Measurements from ENCODE around the gene S100A14. TPM values are rescaled to one million over a fixed set of nuclear protein-coding genes. Genes with fewer than 3 reads are reported as not detected.

Gene S100A14
- total and polyA plus RNA-seq, 9 of the 15 experiments (the other 6 are each of a cell fraction or from before 2014, with no cell fraction given): 0.10 to 0.64 (median 0.24) TPM; not detected in 3

DNA sequence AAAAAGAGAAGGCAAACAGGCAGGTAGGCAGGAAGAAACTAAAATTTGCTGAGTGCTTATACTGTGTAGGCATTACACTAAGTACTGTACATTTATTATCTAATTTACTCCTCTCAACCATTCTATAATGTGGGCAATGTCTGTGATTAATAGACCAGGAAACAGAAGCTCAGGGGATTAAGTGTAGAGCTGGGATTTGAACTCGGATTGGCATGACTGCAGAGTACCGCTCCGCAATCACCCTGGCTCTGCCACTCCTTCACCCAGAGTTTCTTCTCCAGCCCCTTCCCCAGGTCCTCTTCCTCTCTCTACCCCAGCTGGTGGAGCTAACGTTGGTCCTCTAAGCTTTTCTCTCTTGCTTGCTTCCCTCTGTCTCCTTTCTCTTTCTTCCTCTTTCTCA, 39.0 kb downstream of the S100A14 start:
- Histone ChIP-seq H3K27ac (ENCODE audit: extremely low read depth, low read depth, low read length) (no peak overlapping the region), H3K4me2 (ENCODE audit: insufficient read depth, low read length) (no peak overlapping the region), H3K36me3 (ENCODE audit: control insufficient read depth, insufficient read depth, low read length) (no peaks in the 10 kb centered on the region), H3K4me3 (no peak overlapping the region), H3K27me3 (ENCODE audit: control insufficient read depth in 2 of 2, insufficient read depth in 2 of 2, low read length in 2 of 2) (no peaks in the 10 kb centered on the region), H3K9me3 (replicated peaks; ENCODE audit: control insufficient read depth, insufficient read depth, low read depth, low read length) (no peaks in the 10 kb centered on the region), H3K79me2 (ENCODE audit: control insufficient read depth, insufficient read depth, low read length) (no peaks in the 10 kb centered on the region), H4K20me1 (replicated peaks; ENCODE audit: control insufficient read depth, insufficient read depth, low read length) (no peaks in the 10 kb centered on the region), H3K9me1 (ENCODE audit: control insufficient read depth, insufficient read depth, low read length) (no peaks in the 10 kb centered on the region), H3K4me1 (replicated peaks in 1 of 2; ENCODE audit: control insufficient read depth in 2 of 2, insufficient read depth in 2 of 2, low read length in 2 of 2) (peaks cover 0 to 5% of the 10 kb centered on the region in 2 experiments; a peak in 2 of 5 replicates), H2AFZ (ENCODE audit: low read depth, low read length) (no peak overlapping the region), H3K9ac (ENCODE audit: insufficient read depth in 1 of 2, low read depth in 2 of 2, low read length in 2 of 2) (no peak overlapping the region; a peak in 1 of 4 replicates)
- BruUV-seq (replicated peaks): no TSS peak
- intact Hi-C loops (cut with micrococcal nuclease) (no loop called here), in situ Hi-C loops (cut with MboI) (no loop called here)
- WGBS (ENCODE audit: insufficient coverage, low coverage, missing lambda C conversion rate): 4% methylated on average over 4 of the region's 4 CpGs
- CTCF ChIA-PET (ENCODE audit: low intra/inter-chr PET ratio): no interaction called here
- no peak for FAIRE-seq
- TF ChIP-seq ZNF707 (CRISPR knock-in tag; conservative IDR thresholded peaks at IDR 0.05) (no peak), RFX7 (CRISPR knock-in tag; IDR thresholded peaks at IDR 0.05) (no peak), ELF2 (CRISPR knock-in tag; IDR thresholded peaks at IDR 0.05) (no peak), FOXA1 (IDR thresholded peaks at IDR 0.05; ENCODE audit: borderline replicate concordance) (no peak), CSDE1 (IDR thresholded peaks at IDR 0.05) (no peak), SPI1 (IDR thresholded peaks at IDR 0.05; ENCODE audit: borderline replicate concordance, low read depth, low read length) (no peak), RBM22 (IDR thresholded peaks at IDR 0.05; ENCODE audit: low read depth, low read length, poor library complexity, severe bottlenecking) (no peak), HMG20A (CRISPR knock-in tag; conservative IDR thresholded peaks at IDR 0.05) (no peak), ZNF239 (CRISPR knock-in tag; IDR thresholded peaks at IDR 0.05) (no peak), CHCHD3 (CRISPR knock-in tag; IDR thresholded peaks at IDR 0.05) (no peak), ZNF174 (CRISPR knock-in tag; IDR thresholded peaks at IDR 0.05) (no peak)
- TF ChIP-seq, protein P1, sequence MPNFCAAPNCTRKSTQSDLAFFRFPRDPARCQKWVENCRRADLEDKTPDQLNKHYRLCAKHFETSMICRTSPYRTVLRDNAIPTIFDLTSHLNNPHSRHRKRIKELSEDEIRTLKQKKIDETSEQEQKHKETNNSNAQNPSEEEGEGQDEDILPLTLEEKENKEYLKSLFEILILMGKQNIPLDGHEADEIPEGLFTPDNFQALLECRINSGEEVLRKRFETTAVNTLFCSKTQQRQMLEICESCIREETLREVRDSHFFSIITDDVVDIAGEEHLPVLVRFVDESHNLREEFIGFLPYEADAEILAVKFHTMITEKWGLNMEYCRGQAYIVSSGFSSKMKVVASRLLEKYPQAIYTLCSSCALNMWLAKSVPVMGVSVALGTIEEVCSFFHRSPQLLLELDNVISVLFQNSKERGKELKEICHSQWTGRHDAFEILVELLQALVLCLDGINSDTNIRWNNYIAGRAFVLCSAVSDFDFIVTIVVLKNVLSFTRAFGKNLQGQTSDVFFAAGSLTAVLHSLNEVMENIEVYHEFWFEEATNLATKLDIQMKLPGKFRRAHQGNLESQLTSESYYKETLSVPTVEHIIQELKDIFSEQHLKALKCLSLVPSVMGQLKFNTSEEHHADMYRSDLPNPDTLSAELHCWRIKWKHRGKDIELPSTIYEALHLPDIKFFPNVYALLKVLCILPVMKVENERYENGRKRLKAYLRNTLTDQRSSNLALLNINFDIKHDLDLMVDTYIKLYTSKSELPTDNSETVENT (CRISPR knock-in tag; IDR thresholded peaks at IDR 0.05): no peak
- TF ChIP-seq, protein P2, sequence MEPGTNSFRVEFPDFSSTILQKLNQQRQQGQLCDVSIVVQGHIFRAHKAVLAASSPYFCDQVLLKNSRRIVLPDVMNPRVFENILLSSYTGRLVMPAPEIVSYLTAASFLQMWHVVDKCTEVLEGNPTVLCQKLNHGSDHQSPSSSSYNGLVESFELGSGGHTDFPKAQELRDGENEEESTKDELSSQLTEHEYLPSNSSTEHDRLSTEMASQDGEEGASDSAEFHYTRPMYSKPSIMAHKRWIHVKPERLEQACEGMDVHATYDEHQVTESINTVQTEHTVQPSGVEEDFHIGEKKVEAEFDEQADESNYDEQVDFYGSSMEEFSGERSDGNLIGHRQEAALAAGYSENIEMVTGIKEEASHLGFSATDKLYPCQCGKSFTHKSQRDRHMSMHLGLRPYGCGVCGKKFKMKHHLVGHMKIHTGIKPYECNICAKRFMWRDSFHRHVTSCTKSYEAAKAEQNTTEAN (CRISPR knock-in tag; IDR thresholded peaks at IDR 0.05): no peak
- DNase-seq (ENCODE audit: extremely low read depth in 1 of 4, low spot score in 3 of 4): no peak
- POLR2A ChIA-PET: interaction anchor here (0.6 to 1.1 kb wide), 7 partner anchors 14 to 57 kb away, joined by 3 to 4 read pairs (median 3); partner anchors contain the start of gene CHTOP
- no peak for ATAC-seq

All from K562 (cell line).